ENCODE results near the gene LRRC17. TPM values are rescaled to one million over a fixed set of nuclear protein-coding genes. Genes with fewer than 3 reads are reported as not detected.

LRRC17 gene
- 10 to 100 TPM; 22.3 to 24.6 TPM for total RNA-seq

- Histone ChIP-seq H3K27ac (peak within 1 kb of the TSS; percentile 82 to 85), H3K27me3 (replicated peaks; ENCODE audit: insufficient read depth) (no peaks in the 10 kb centered on the region), H3K36me3 (no peaks in the 10 kb centered on the region), H3K9me3 (no peaks in the 10 kb centered on the region), H3K4me3 (peak within 1 kb of the TSS; percentile 53), H3K4me1 (ENCODE audit: control insufficient read depth in 1 of 2, low read depth in 2 of 2) (peaks cover 19 to 21% of the 10 kb centered on the region in 2 donors)
- no peak for TF ChIP-seq CTCF (IDR thresholded peaks at IDR 0.05)
- DNase-seq (ENCODE audit: low spot score) (no peak), ATAC-seq (ENCODE audit: insufficient number of reproducible peaks, low FRiP score, low read depth) (no peak)
Measured at GRCh38 chr7:102912742-102913141, at the start of gene LRRC17. Gene LRRC17, plus strand, starts transcription at chr7:102913000. Its CDS starts 20,914 bp downstream, at chr7:102933914.

- no peak overlapping the region for H3K4me3 ChIP-seq
- no peak for TF ChIP-seq CTCF (IDR thresholded peaks at IDR 0.05)
Measured at GRCh38 chr7:102864958-102865357, 47.8 kb upstream of the LRRC17 start.

GRCh38 chr7:102866535-102867215 lies 46.1 kb upstream of the LRRC17 start:
- Histone ChIP-seq H3K27me3 (replicated peaks; ENCODE audit: insufficient read depth) (no peaks in the 10 kb centered on the region), H3K36me3 (no peaks in the 10 kb centered on the region), H3K4me1 (ENCODE audit: control insufficient read depth in 1 of 2, low read depth in 2 of 2) (no peaks in the 10 kb centered on the region), H3K27ac (no peak overlapping the region), H3K4me3 (no peak overlapping the region), H3K9me3 (no peaks in the 10 kb centered on the region)
- no peak for TF ChIP-seq CTCF (IDR thresholded peaks at IDR 0.05)
- ATAC-seq (ENCODE audit: insufficient number of reproducible peaks, low FRiP score, low read depth) (no peak), DNase-seq (ENCODE audit: low spot score) (no peak)

More at GRCh38 chr7:102864958-102865357, 47.8 kb upstream of the LRRC17 start:
- Histone ChIP-seq H3K36me3 (no peaks in the 10 kb centered on the region), H3K27me3 (replicated peaks; ENCODE audit: insufficient read depth) (no peaks in the 10 kb centered on the region), H3K4me1 (ENCODE audit: control insufficient read depth in 1 of 2, low read depth in 2 of 2) (peaks cover 0 to 5% of the 10 kb centered on the region in 2 donors), H3K27ac (no peak overlapping the region), H3K9me3 (no peaks in the 10 kb centered on the region)
- DNase-seq (ENCODE audit: low spot score) (no peak), ATAC-seq (ENCODE audit: insufficient number of reproducible peaks, low FRiP score, low read depth) (no peak)

- H3K36me3 ChIP-seq = no peaks in the 10 kb centered on the region
- DNase-seq (ENCODE audit: low spot score) = no peak
- no peak for TF ChIP-seq CTCF (IDR thresholded peaks at IDR 0.05)
- no peak overlapping the region for H3K27ac ChIP-seq
- no peak for ATAC-seq (ENCODE audit: insufficient number of reproducible peaks, low FRiP score, low read depth)
- no peaks in the 10 kb centered on the region for H3K27me3 ChIP-seq (replicated peaks; ENCODE audit: insufficient read depth)
- H3K4me3 ChIP-seq = no peak overlapping the region
- H3K4me1 ChIP-seq (ENCODE audit: control insufficient read depth in 1 of 2, low read depth in 2 of 2) = peaks cover 0 to 6% of the 10 kb centered on the region in 2 donors
- H3K9me3 ChIP-seq = no peaks in the 10 kb centered on the region
Measured at GRCh38 chr7:102869195-102869594, 43.6 kb upstream of the LRRC17 start.

GRCh38 chr7:102872460-102872859 lies 40.3 kb upstream of the LRRC17 start:
- no peak for TF ChIP-seq CTCF (IDR thresholded peaks at IDR 0.05)
- Histone ChIP-seq H3K36me3 (no peaks in the 10 kb centered on the region), H3K27ac (peak overlapping the region in 1 of 2 donors; percentile 36), H3K4me3 (no peak overlapping the region), H3K27me3 (replicated peaks; ENCODE audit: insufficient read depth) (no peaks in the 10 kb centered on the region), H3K9me3 (no peaks in the 10 kb centered on the region), H3K4me1 (ENCODE audit: control insufficient read depth in 1 of 2, low read depth in 2 of 2) (peaks cover 11 to 28% of the 10 kb centered on the region in 2 donors)
- DNase-seq (ENCODE audit: low spot score) (no peak), ATAC-seq (ENCODE audit: insufficient number of reproducible peaks, low FRiP score, low read depth) (no peak)
